Tibial artery (tissue), 4 donors: ENCODE results near the gene ATP6V1G3.

Source experiments
- DNase-seq, 2 donors: peaks; one replicate each; pipeline ENCODE4 v3.0.0-alpha.2; 2019
- H3K27ac ChIP-seq, 2 donors: fragments of 200-600 bp; sonication (generic) in 1 of 2; 1 replicate in 1 of 2; 2 replicates in 1 of 2; pipeline ENCODE4 v1.5.1; 2018 to 2019; ENCODE audit warnings: mild to moderate bottlenecking in 1 of 2
- H3K27me3 ChIP-seq, 2 donors: fragments of 200-600 bp; sonication (generic) in 1 of 2; one replicate each; pipeline versions ENCODE4 v1.5.1 to v1.6.0; 2016 to 2019
- H3K36me3 ChIP-seq, 3 donors: fragments of 200-600 bp; sonication (generic) in 2 of 3; one replicate each; pipeline ENCODE4 v1.5.1; 2016 to 2019; ENCODE audit warnings: mild to moderate bottlenecking in 2 of 3
- H3K4me1 ChIP-seq, 4 donors: fragments of 200-600 bp; sonication (generic) in 2 of 4; 1 replicate in 3 of 4; 2 replicates in 1 of 4; pipeline ENCODE4 v1.5.1; 2016 to 2019
- H3K4me3 ChIP-seq, 2 donors: fragments of 200-600 bp; sonication (generic) in 1 of 2; 1 replicate in 1 of 2; 2 replicates in 1 of 2; pipeline ENCODE4 v1.5.1; 2018 to 2019; ENCODE audit warnings: mild to moderate bottlenecking in 2 of 2
- H3K9me3 ChIP-seq, 3 donors: fragments of 200-600 bp; sonication (generic) in 1 of 3; one replicate each; pipeline ENCODE4 v1.5.1; 2016 to 2019
- CTCF ChIP-seq, 2 experiments: fragments of 200-600 bp in 1 of 2; fragments of 450-650 bp in 1 of 2; IDR thresholded peaks; one replicate each; pipeline ENCODE4 v1.5.1; 2017 to 2019; ENCODE audit warnings: antibody characterized with exemption in 2 of 2, mild to moderate bottlenecking in 1 of 2, moderate library complexity in 1 of 2
- intact Hi-C: fragments of 100-400 bp; cut with DNase I; formaldehyde crosslinking; loops from one replicate; pipeline ENCODE4 v1.15.0; 2023; ENCODE audit warnings: low total_unique reads

The ATP6V1G3 gene

GRCh38 chr1:198520524-198521254 is 19.8 kb downstream of the ATP6V1G3 start:
- Histone ChIP-seq H3K9me3 (no peaks in the 10 kb centered on the region), H3K4me3 (no peak overlapping the region), H3K27ac (no peak overlapping the region), H3K27me3 (no peaks in the 10 kb centered on the region), H3K36me3 (no peaks in the 10 kb centered on the region), H3K4me1 (no peaks in the 10 kb centered on the region)
- intact Hi-C loops: no loop called here
- TF ChIP-seq CTCF (IDR thresholded peaks at IDR 0.05): no peak
- no peak for DNase-seq

- Histone ChIP-seq H3K4me1 (no peaks in the 10 kb centered on the region), H3K36me3 (no peaks in the 10 kb centered on the region), H3K27ac (no peak overlapping the region), H3K9me3 (no peaks in the 10 kb centered on the region), H3K4me3 (no peak overlapping the region), H3K27me3 (no peaks in the 10 kb centered on the region)
- intact Hi-C loops: no loop called here
- no peak for TF ChIP-seq CTCF (IDR thresholded peaks at IDR 0.05)
- DNase-seq: no peak
Observed at GRCh38 chr1:198519639-198520501, 20.6 kb downstream of the ATP6V1G3 start.

GRCh38 chr1:198517623-198518199 is 22.8 kb downstream of the ATP6V1G3 start:
- Histone ChIP-seq H3K27me3 (no peaks in the 10 kb centered on the region), H3K4me3 (no peak overlapping the region), H3K27ac (no peak overlapping the region), H3K4me1 (no peaks in the 10 kb centered on the region), H3K36me3 (no peaks in the 10 kb centered on the region), H3K9me3 (no peaks in the 10 kb centered on the region)
- TF ChIP-seq CTCF (IDR thresholded peaks at IDR 0.05): no peak
- intact Hi-C loops: no loop called here
- DNase-seq: no peak

- H3K27me3 ChIP-seq: no peaks in the 10 kb centered on the region
- DNase-seq: no peak
- no peaks in the 10 kb centered on the region for H3K36me3 ChIP-seq
- TF ChIP-seq CTCF (IDR thresholded peaks at IDR 0.05): no peak
- no peaks in the 10 kb centered on the region for H3K4me1 ChIP-seq
- H3K9me3 ChIP-seq: no peaks in the 10 kb centered on the region
- H3K4me3 ChIP-seq: no peak overlapping the region
- no peak overlapping the region for H3K27ac ChIP-seq
- intact Hi-C loops: no loop called here
Observed at GRCh38 chr1:198500096-198500495, 40.4 kb downstream of the ATP6V1G3 start.

GRCh38 chr1:198499588-198499987 is 40.9 kb downstream of the ATP6V1G3 start:
- Histone ChIP-seq H3K36me3 (no peaks in the 10 kb centered on the region), H3K9me3 (no peaks in the 10 kb centered on the region), H3K4me1 (no peaks in the 10 kb centered on the region), H3K4me3 (no peak overlapping the region), H3K27ac (no peak overlapping the region), H3K27me3 (no peaks in the 10 kb centered on the region)
- no peak for DNase-seq
- no peak for TF ChIP-seq CTCF (IDR thresholded peaks at IDR 0.05)
- intact Hi-C loops: no loop called here
